ENCODE results near the gene KDM3B. TPM values are rescaled to one million over a fixed set of nuclear protein-coding genes. Genes with fewer than 3 reads are reported as not detected.
A peak's percentile ranks its signal among the peaks of the same experiment; 100 is the strongest.

KDM3B gene
- total RNA-seq, 1 donor from 2014 or later: 39.1 TPM

GRCh38 chr5:138445547-138446271, 93.2 kb downstream of the KDM3B start:
- H3K36me3 Mint-ChIP-seq (ENCODE audit: low read depth): no peaks in the 10 kb centered on the region
- no peak for DNase-seq (ENCODE audit: low spot score)
- H3K4me3 Mint-ChIP-seq (ENCODE audit: unreplicated experiment): no peak overlapping the region
- no peak for TF ChIP-seq CTCF (IDR thresholded peaks at IDR 0.05)
- H3K27ac Mint-ChIP-seq (ENCODE audit: unreplicated experiment): no peak overlapping the region
- H3K4me1 Mint-ChIP-seq (ENCODE audit: low read depth): peaks cover 13% of the 10 kb centered on the region
- no peaks in the 10 kb centered on the region for H3K9me3 Mint-ChIP-seq (ENCODE audit: low read depth)
- H3K27me3 Mint-ChIP-seq (ENCODE audit: low read depth): no peaks in the 10 kb centered on the region

- H3K36me3 Mint-ChIP-seq (ENCODE audit: low read depth): no peaks in the 10 kb centered on the region
- DNase-seq (ENCODE audit: low spot score): no peak
- H3K9me3 Mint-ChIP-seq (ENCODE audit: low read depth): no peaks in the 10 kb centered on the region
- no peak overlapping the region for H3K27ac Mint-ChIP-seq (ENCODE audit: unreplicated experiment)
- peaks cover 13% of the 10 kb centered on the region for H3K4me1 Mint-ChIP-seq (ENCODE audit: low read depth)
- no peaks in the 10 kb centered on the region for H3K27me3 Mint-ChIP-seq (ENCODE audit: low read depth)
- H3K4me3 Mint-ChIP-seq (ENCODE audit: unreplicated experiment): no peak overlapping the region
- TF ChIP-seq CTCF (IDR thresholded peaks at IDR 0.05): no peak
These were observed 95.6 kb downstream of the KDM3B start for GRCh38 chr5:138448070-138448469.

GRCh38 chr5:138448481-138449398, 96.3 kb downstream of the KDM3B start:
- no peak for TF ChIP-seq CTCF (IDR thresholded peaks at IDR 0.05)
- Mint-ChIP-seq H3K36me3 (ENCODE audit: low read depth) (no peaks in the 10 kb centered on the region), H3K4me1 (ENCODE audit: low read depth) (peaks cover 13% of the 10 kb centered on the region), H3K9me3 (ENCODE audit: low read depth) (no peaks in the 10 kb centered on the region), H3K27ac (ENCODE audit: unreplicated experiment) (peak overlapping the region; percentile 17), H3K4me3 (ENCODE audit: unreplicated experiment) (no peak overlapping the region), H3K27me3 (ENCODE audit: low read depth) (no peaks in the 10 kb centered on the region)
- DNase-seq (ENCODE audit: low spot score): no peak

- peak; percentile 93 for TF ChIP-seq CTCF (IDR thresholded peaks at IDR 0.05)
- no peak overlapping the region for H3K4me3 Mint-ChIP-seq (ENCODE audit: unreplicated experiment)
- H3K27ac Mint-ChIP-seq (ENCODE audit: unreplicated experiment): peak overlapping the region; percentile 24
These were observed 97.2 kb downstream of the KDM3B start for GRCh38 chr5:138449501-138450239.

GRCh38 chr5:138450971-138451370, 98.5 kb downstream of the KDM3B start:
- H3K4me1 Mint-ChIP-seq (ENCODE audit: low read depth): peaks cover 13% of the 10 kb centered on the region
- no peak for DNase-seq (ENCODE audit: low spot score)
- H3K36me3 Mint-ChIP-seq (ENCODE audit: low read depth): no peaks in the 10 kb centered on the region
- H3K4me3 Mint-ChIP-seq (ENCODE audit: unreplicated experiment): no peak overlapping the region
- no peaks in the 10 kb centered on the region for H3K9me3 Mint-ChIP-seq (ENCODE audit: low read depth)
- no peak for TF ChIP-seq CTCF (IDR thresholded peaks at IDR 0.05)
- H3K27ac Mint-ChIP-seq (ENCODE audit: unreplicated experiment): no peak overlapping the region
- H3K27me3 Mint-ChIP-seq (ENCODE audit: low read depth): no peaks in the 10 kb centered on the region

More at GRCh38 chr5:138449501-138450239, 97.2 kb downstream of the KDM3B start:
- DNase-seq (ENCODE audit: low spot score): no peak
- no peaks in the 10 kb centered on the region for H3K9me3 Mint-ChIP-seq (ENCODE audit: low read depth)
- H3K27me3 Mint-ChIP-seq (ENCODE audit: low read depth): no peaks in the 10 kb centered on the region
- H3K36me3 Mint-ChIP-seq (ENCODE audit: low read depth): no peaks in the 10 kb centered on the region
- peaks cover 13% of the 10 kb centered on the region for H3K4me1 Mint-ChIP-seq (ENCODE audit: low read depth)
